Spleen (tissue), 11 donors: ENCODE results near the gene SLC10A4. TPM values are rescaled to one million over a fixed set of nuclear protein-coding genes. Genes with fewer than 3 reads are reported as not detected.
A peak's percentile ranks its signal among the peaks of the same experiment; 100 is the strongest.

ENCODE experiments used
- DNase-seq: peaks from one replicate; pipeline ENCODE4 v3.0.0-alpha.2; 2020
- H3K27ac ChIP-seq, 8 donors: fragments of 200-600 bp; sonication (generic) in 7 of 8; 1 replicate in 4 of 8; 2 replicates in 4 of 8; pipeline versions ENCODE4 v1.5.0 to v1.8.0; 2016 to 2021; ENCODE audit warnings: inconsistent platforms in 4 of 8, mild to moderate bottlenecking in 4 of 8, moderate library complexity in 1 of 8
- H3K27me3 ChIP-seq, 7 donors: fragments of 200-600 bp; sonication (generic) in 6 of 7; replicated peaks in 1 of 7; 1 replicate in 4 of 7; 2 replicates in 3 of 7; pipeline versions ENCODE4 v1.5.0 to v1.8.0; 2016 to 2021; ENCODE audit warnings: inconsistent platforms in 3 of 7, mild to moderate bottlenecking in 1 of 7
- H3K36me3 ChIP-seq, 6 donors: fragments of 200-600 bp; sonication (generic) in 5 of 6; 1 replicate in 4 of 6; 2 replicates in 2 of 6; pipeline versions ENCODE4 v1.5.0 to v1.8.0; 2016 to 2021; ENCODE audit warnings: inconsistent platforms in 2 of 6
- H3K4me1 ChIP-seq, 6 donors: fragments of 200-600 bp; sonication (generic) in 5 of 6; 1 replicate in 3 of 6; 2 replicates in 3 of 6; pipeline versions ENCODE4 v1.5.0 to v1.8.0; 2016 to 2021; ENCODE audit warnings: inconsistent platforms in 3 of 6
- H3K4me3 ChIP-seq, 8 donors: fragments of 200-600 bp; sonication (generic) in 7 of 8; 1 replicate in 4 of 8; 2 replicates in 4 of 8; pipeline versions ENCODE4 v1.5.0 to v1.8.0; 2016 to 2021; ENCODE audit warnings: inconsistent platforms in 4 of 8, mild to moderate bottlenecking in 4 of 8, moderate library complexity in 2 of 8
- H3K9me3 ChIP-seq, 8 donors: fragments of 200-600 bp; sonication (generic) in 7 of 8; 1 replicate in 4 of 8; 2 replicates in 4 of 8; pipeline versions ENCODE4 v1.5.0 to v1.8.0; 2016 to 2021; ENCODE audit warnings: inconsistent platforms in 4 of 8
- POLR2A ChIP-seq, 3 donors: fragments of 450-650 bp; IDR thresholded peaks; one replicate each; pipeline ENCODE4 v1.5.1; 2017; ENCODE audit warnings: antibody characterized with exemption in 3 of 3, mild to moderate bottlenecking in 1 of 3
- POLR2AphosphoS5 ChIP-seq, 3 donors: sonication (generic); formaldehyde crosslinking; IDR thresholded peaks; one replicate each; pipeline ENCODE4 v1.5.1; 2017; ENCODE audit warnings: antibody characterized with exemption in 3 of 3
- WGBS, 5 donors: extraction: QIAGEN DNeasy Blood & Tissue Kit in 3 of 5; methylation state at CpG; one replicate each; pipeline versions ENCODE4 v1.1.5 to v1.1.7; 2013 to 2018; 5-methylcytosine and 5-hydroxymethylcytosine counted together
- intact Hi-C: fragments of 100-400 bp; cut with DNase I; formaldehyde crosslinking; loops from one replicate; pipeline ENCODE4 v1.15.0; 2023; ENCODE audit warnings: low total_unique reads
- polyA plus RNA-seq, 3 donors: library from polyadenylated mRNA; stranded (reverse); fragments of 200-250 nt; gene quantifications; one replicate each; pipeline ENCODE4 v1.2.1, GENCODE V29; 2013
- total RNA-seq, 7 donors: library from RNA; depleted of rRNA in 3 of 7; stranded (reverse); fragments of >200 nt in 3 of 7; fragmentation: NEBNext Ultra II Directional in 4 of 7; extraction: Animal tissue kit (Norgen Biotek cat#: 25700) in 4 of 7; gene quantifications; one replicate each; pipeline versions ENCODE4 v1.1.0 to v1.2.1, GENCODE V29; 2016 to 2021
- TF ChIP-seq, protein P1 (sequence below), 11 experiments: fragments of 200-600 bp in 7 of 11; fragments of 450-650 bp in 4 of 11; sonication (generic) in 4 of 11; IDR thresholded peaks in 8 of 11; conservative IDR thresholded peaks in 3 of 11; 1 replicate in 7 of 11; 2 replicates in 4 of 11; pipeline versions ENCODE4 v1.4.0 to v1.8.0; 2016 to 2021; ENCODE audit warnings: antibody characterized with exemption in 11 of 11, inconsistent platforms in 4 of 11, mild to moderate bottlenecking in 1 of 11
- donor health status: healthy with polysubstance abuse.
- donor health status: DM: no; HTN: no; CAD: no; lungs with moderate emphysema.
- donor health status: DM: no; HTN: no; CAD: no.
- donor health status: Bipolar disorder and iron deficiency.
- donor health status: healthy.
- donor health status: DM: no; HTN: no; CAD: no.
- donor health status: DM: yes; HTN: yes; CAD: no.

The SLC10A4 gene
- total and polyA plus RNA-seq, 10 donors, result 0.08 to 0.32 (median 0.20) TPM; not detected in 5

GRCh38 chr4:48489683-48490011, 6.5 kb downstream of the SLC10A4 start:
- H3K36me3 ChIP-seq, result no peaks in the 10 kb centered on the region
- peak overlapping the region in 7 of 8 donors; percentile 24 to 64 (median 33) for H3K4me3 ChIP-seq
- no peak for DNase-seq
- peaks cover 0 to 22% (median 17%) of the 10 kb centered on the region in 6 donors for H3K4me1 ChIP-seq
- no peaks in the 10 kb centered on the region for H3K9me3 ChIP-seq
- 11 to 17% (median 16%) methylated on average over 14 of the region's 14 CpGs for WGBS, 5 donors
- intact Hi-C loops, result no loop called here
- TF ChIP-seq, protein P1, sequence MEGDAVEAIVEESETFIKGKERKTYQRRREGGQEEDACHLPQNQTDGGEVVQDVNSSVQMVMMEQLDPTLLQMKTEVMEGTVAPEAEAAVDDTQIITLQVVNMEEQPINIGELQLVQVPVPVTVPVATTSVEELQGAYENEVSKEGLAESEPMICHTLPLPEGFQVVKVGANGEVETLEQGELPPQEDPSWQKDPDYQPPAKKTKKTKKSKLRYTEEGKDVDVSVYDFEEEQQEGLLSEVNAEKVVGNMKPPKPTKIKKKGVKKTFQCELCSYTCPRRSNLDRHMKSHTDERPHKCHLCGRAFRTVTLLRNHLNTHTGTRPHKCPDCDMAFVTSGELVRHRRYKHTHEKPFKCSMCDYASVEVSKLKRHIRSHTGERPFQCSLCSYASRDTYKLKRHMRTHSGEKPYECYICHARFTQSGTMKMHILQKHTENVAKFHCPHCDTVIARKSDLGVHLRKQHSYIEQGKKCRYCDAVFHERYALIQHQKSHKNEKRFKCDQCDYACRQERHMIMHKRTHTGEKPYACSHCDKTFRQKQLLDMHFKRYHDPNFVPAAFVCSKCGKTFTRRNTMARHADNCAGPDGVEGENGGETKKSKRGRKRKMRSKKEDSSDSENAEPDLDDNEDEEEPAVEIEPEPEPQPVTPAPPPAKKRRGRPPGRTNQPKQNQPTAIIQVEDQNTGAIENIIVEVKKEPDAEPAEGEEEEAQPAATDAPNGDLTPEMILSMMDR (IDR thresholded peaks at IDR 0.05 in 8 of 11, conservative IDR thresholded peaks at IDR 0.05 in 3 of 11), result no peak
- TF ChIP-seq POLR2A (IDR thresholded peaks at IDR 0.05) (no peak), POLR2AphosphoS5 (IDR thresholded peaks at IDR 0.05) (no peak)
- H3K27ac ChIP-seq, result no peak overlapping the region
- H3K27me3 ChIP-seq, result peaks cover 10 to 72% (median 64%) of the 10 kb centered on the region in 7 donors

DNA sequence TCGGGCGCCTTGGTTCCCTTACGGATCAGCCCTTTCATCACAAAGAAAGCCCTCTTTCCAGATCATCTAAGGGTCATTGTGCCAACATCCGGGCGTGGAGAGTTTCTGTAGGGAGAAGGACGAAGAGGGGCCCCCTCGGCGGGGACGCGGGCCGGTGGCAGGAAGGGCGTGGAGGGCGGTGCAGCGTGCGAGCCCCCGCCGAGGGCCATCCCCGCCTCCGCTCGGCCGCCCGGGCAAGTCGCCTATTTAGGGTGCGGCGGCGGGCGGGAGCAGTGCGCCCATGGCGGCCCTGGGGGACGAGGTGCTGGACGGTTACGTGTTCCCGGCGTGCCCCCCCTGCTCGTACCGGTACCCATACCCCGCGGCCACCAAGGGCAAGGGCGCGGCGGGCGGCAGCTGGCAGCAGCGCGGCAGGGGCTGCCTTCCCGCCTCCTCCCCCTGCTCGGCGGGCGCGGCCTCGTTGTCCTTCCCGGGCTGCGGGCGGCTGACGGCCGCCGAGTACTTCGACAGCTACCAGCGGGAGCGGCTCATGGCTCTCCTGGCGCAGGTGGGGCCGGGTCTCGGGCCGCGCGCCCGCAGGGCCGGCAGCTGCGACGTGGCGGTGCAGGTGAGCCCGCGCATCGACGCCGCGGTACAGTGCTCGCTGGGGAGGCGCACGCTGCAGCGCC, 7.0 kb downstream of the SLC10A4 start, which contains the start of gene ZAR1:
Gene ZAR1 (plus strand): TSS at position 241 of the 668 bp plus-strand sequence. CDS start 40 bp downstream, at position 281.
- intact Hi-C loops, result no loop called here

DNA sequence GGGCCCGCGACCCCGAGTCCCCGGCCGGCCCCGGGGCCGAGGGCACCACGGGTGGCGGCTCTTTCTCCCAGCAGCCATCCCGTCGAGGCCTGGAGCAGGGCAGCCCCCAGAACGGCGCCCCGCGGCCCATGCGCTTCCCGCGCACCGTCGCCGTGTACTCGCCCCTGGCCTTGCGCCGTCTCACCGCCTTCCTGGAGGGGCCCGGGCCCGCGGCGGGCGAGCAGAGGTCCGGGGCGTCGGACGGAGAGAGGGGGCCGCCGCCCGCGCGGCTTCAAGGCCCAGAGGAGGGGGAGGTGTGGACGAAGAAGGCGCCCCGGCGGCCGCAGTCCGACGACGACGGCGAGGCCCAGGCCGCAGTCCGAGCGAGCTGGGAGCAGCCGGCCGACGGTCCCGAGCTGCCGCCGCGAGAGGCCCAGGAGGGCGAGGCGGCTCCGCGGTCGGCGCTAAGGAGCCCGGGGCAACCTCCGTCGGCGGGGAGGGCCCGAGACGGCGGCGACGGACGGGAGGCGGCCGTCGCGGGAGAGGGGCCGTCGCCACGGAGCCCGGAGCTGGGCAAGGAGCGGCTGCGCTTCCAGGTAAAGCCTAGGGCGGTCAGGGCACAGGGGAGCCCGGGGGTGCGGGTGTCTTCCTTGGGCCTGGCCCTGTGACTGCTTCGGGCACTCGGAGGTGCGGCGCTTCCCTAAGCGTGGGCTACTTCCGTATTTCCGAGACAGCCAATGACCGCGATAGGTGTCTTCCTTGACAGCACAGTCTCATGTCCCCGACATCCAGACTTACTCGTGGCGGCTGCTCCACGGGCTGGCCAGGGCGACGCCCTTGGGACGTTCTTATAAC, 7.8 kb downstream of the SLC10A4 start:
- H3K4me1 ChIP-seq, result peaks cover 0 to 21% (median 17%) of the 10 kb centered on the region in 6 donors
- H3K9me3 ChIP-seq, result no peaks in the 10 kb centered on the region
- peak overlapping the region in 7 of 8 donors; percentile 24 to 64 (median 33) for H3K4me3 ChIP-seq
- peaks cover 10 to 60% (median 53%) of the 10 kb centered on the region in 7 donors for H3K27me3 ChIP-seq
- H3K27ac ChIP-seq, result no peak overlapping the region
- H3K36me3 ChIP-seq, result peaks cover 0 to 4% (median 0%) of the 10 kb centered on the region in 6 donors
- DNase-seq, result peak; percentile 76
- 12 to 24% (median 14%) methylated on average over 52 to 104 of the region's 104 CpGs for WGBS, 5 donors
- TF ChIP-seq, protein P1 (IDR thresholded peaks at IDR 0.05 in 8 of 11, conservative IDR thresholded peaks at IDR 0.05 in 3 of 11), result no peak
- TF ChIP-seq POLR2AphosphoS5 (IDR thresholded peaks at IDR 0.05) (no peak), POLR2A (IDR thresholded peaks at IDR 0.05) (no peak)
- intact Hi-C loops, result no loop called here

More for the DNA sequence above, 7.0 kb downstream of the SLC10A4 start, which contains the start of gene ZAR1:
- Histone ChIP-seq H3K4me1 (peaks cover 0 to 21% (median 17%) of the 10 kb centered on the region in 6 donors), H3K4me3 (peak within 1 kb of the TSS in 7 of 8 donors; percentile 24 to 64 (median 33)), H3K27me3 (peaks cover 10 to 67% (median 59%) of the 10 kb centered on the region in 7 donors), H3K36me3 (no peaks in the 10 kb centered on the region), H3K9me3 (no peaks in the 10 kb centered on the region), H3K27ac (no peak within 1 kb of the TSS)
- no peak for DNase-seq
- 3 to 4% (median 3%) methylated on average over 4 to 80 of the region's 80 CpGs for WGBS, 5 donors
- TF ChIP-seq, protein P1 (IDR thresholded peaks at IDR 0.05 in 8 of 11, conservative IDR thresholded peaks at IDR 0.05 in 3 of 11), result no peak
- TF ChIP-seq POLR2A (IDR thresholded peaks at IDR 0.05) (no peak), POLR2AphosphoS5 (IDR thresholded peaks at IDR 0.05) (peak in 1 of 3 donors; percentile 18)
